CD14-positive monocyte (primary cell): ENCODE data around the gene GOLGA3. TPM values are rescaled to one million over a fixed set of nuclear protein-coding genes. Genes with fewer than 3 reads are reported as not detected.

Experiments used
- DNase-seq, 3 donors: peaks; one replicate each; pipeline ENCODE4 v3.0.0-alpha.2; 2011 to 2022
- H2AFZ ChIP-seq: 2 replicates; pipeline ENCODE4 v1.6.0; 2012; ENCODE audit warnings: mild to moderate bottlenecking, low read depth, low read length, inconsistent platforms; ENCODE audit not compliant: insufficient read depth, poor library complexity, severe bottlenecking
- H3K27ac ChIP-seq, 2 donors: 1 replicate in 1 of 2; 2 replicates in 1 of 2; pipeline ENCODE4 v1.5.1; 2012 to 2013; ENCODE audit warnings: low read length in 2 of 2, control low read depth in 1 of 2, inconsistent platforms in 1 of 2, low read depth in 1 of 2, mild to moderate bottlenecking in 1 of 2
- H3K27me3 ChIP-seq, 2 donors: one replicate each; pipeline versions ENCODE4 v1.6.0 to v1.6.1; 2011 to 2013; ENCODE audit warnings: low read length in 2 of 2; ENCODE audit not compliant: control insufficient read depth in 2 of 2, insufficient read depth in 2 of 2
- H3K36me3 ChIP-seq, 2 donors: replicated peaks in 1 of 2; 1 replicate in 1 of 2; 2 replicates in 1 of 2; pipeline versions ENCODE4 v1.5.1 to v1.6.1; 2012 to 2013; ENCODE audit warnings: low read length in 2 of 2, control low read depth in 1 of 2, inconsistent platforms in 1 of 2, mild to moderate bottlenecking in 1 of 2; ENCODE audit not compliant: insufficient read depth in 2 of 2, control insufficient read depth in 1 of 2
- H3K4me1 ChIP-seq, 2 donors: 1 replicate in 1 of 2; 2 replicates in 1 of 2; pipeline versions ENCODE4 v1.5.1 to v1.6.1; 2012 to 2013; ENCODE audit warnings: low read length in 2 of 2, control low read depth in 1 of 2, inconsistent platforms in 1 of 2, mild to moderate bottlenecking in 1 of 2, moderate library complexity in 1 of 2; ENCODE audit not compliant: insufficient read depth in 2 of 2, control insufficient read depth in 1 of 2
- H3K4me2 ChIP-seq: replicated peaks from 2 replicates; pipeline ENCODE3; 2012; ENCODE audit warnings: low read length, moderate library complexity, mild to moderate bottlenecking; ENCODE audit not compliant: poor library complexity, severe bottlenecking; ENCODE audit errors: extremely low read depth
- H3K4me3 ChIP-seq, 3 experiments: fragments of 200-600 bp in 1 of 3; sonication (generic) in 1 of 3; replicated peaks in 1 of 3; 1 replicate in 2 of 3; 2 replicates in 1 of 3; pipeline ENCODE4 v1.5.1; 2011 to 2013; ENCODE audit warnings: low read length in 3 of 3, mild to moderate bottlenecking in 3 of 3, control low read depth in 2 of 3, low read depth in 2 of 3, inconsistent platforms in 1 of 3, moderate library complexity in 1 of 3
- H3K79me2 ChIP-seq: 2 replicates; pipeline ENCODE4 v1.6.0; 2012; ENCODE audit warnings: mild to moderate bottlenecking, control low read depth, inconsistent platforms, low read length, moderate library complexity; ENCODE audit not compliant: insufficient read depth
- H3K9ac ChIP-seq: 2 replicates; pipeline ENCODE4 v1.6.0; 2017; ENCODE audit warnings: low read length, mild to moderate bottlenecking; ENCODE audit not compliant: insufficient read depth, poor library complexity, severe bottlenecking
- H3K9me3 ChIP-seq, 2 donors: replicated peaks in 1 of 2; 1 replicate in 1 of 2; 2 replicates in 1 of 2; pipeline versions ENCODE4 v1.5.1 to v1.6.1; 2012 to 2013; ENCODE audit warnings: low read length in 2 of 2, control low read depth in 1 of 2; ENCODE audit not compliant: control insufficient read depth in 1 of 2, insufficient read depth in 1 of 2
- H4K20me1 ChIP-seq: 2 replicates; pipeline ENCODE4 v1.6.0; 2012; ENCODE audit warnings: mild to moderate bottlenecking, low read length, control low read depth, moderate library complexity; ENCODE audit not compliant: insufficient read depth
- H3K27ac Mint-ChIP-seq, 7 donors: one replicate each; pipeline ENCODE4 v1.8.0; 2020; ENCODE audit warnings: mild to moderate bottlenecking in 7 of 7, mixed read lengths in 7 of 7, moderate library complexity in 6 of 7, inconsistent platforms in 2 of 7
- H3K27me3 Mint-ChIP-seq, 3 donors: one replicate each; pipeline ENCODE4 v1.8.0; 2021 to 2022; ENCODE audit warnings: low read depth in 3 of 3, mild to moderate bottlenecking in 3 of 3, mixed read lengths in 3 of 3, moderate library complexity in 3 of 3, inconsistent platforms in 1 of 3
- H3K36me3 Mint-ChIP-seq, 2 donors: one replicate each; pipeline ENCODE4 v1.8.0; 2020; ENCODE audit warnings: mixed read lengths in 2 of 2, inconsistent platforms in 1 of 2, mild to moderate bottlenecking in 1 of 2
- H3K4me1 Mint-ChIP-seq: one replicate; pipeline ENCODE4 v1.8.0; 2020; ENCODE audit warnings: mild to moderate bottlenecking, mixed read lengths
- H3K4me3 Mint-ChIP-seq, 2 donors: one replicate each; pipeline ENCODE4 v1.8.0; 2020; ENCODE audit warnings: mild to moderate bottlenecking in 2 of 2, mixed read lengths in 2 of 2, moderate library complexity in 1 of 2
- H3K9me3 Mint-ChIP-seq, 7 donors: one replicate each; pipeline ENCODE4 v1.8.0; 2020 to 2022; ENCODE audit warnings: mixed read lengths in 7 of 7, mild to moderate bottlenecking in 6 of 7, moderate library complexity in 6 of 7, inconsistent platforms in 2 of 7
- WGBS: methylation state at CpG from one replicate; pipeline ENCODE4 v1.1.5; 2013; ENCODE audit warnings: missing lambda C conversion rate; ENCODE audit not compliant: insufficient coverage; 5-methylcytosine and 5-hydroxymethylcytosine counted together
- intact Hi-C, 2 donors: fragments of 100-400 bp; cut with micrococcal nuclease; formaldehyde crosslinking; loops; one replicate each; pipeline versions ENCODE4 v1.15.0 to v1.15.1; 2023
- polyA plus RNA-seq, 3 donors: library from polyadenylated mRNA; depleted of rRNA in 1 of 3; unstranded in 2 of 3; stranded (reverse) in 1 of 3; fragments of 300-500 nt in 2 of 3; fragments of >200 nt in 1 of 3; fragmentation: Illumina TruSeq in 2 of 3; gene quantifications; 1 replicate in 2 of 3; 2 replicates in 1 of 3; pipeline ENCODE4 v1.2.3, GENCODE V29; 2012 to 2021
- TF ChIP-seq, protein P1 (sequence below): fragments of 200-600 bp; IDR thresholded peaks from one replicate; pipeline ENCODE4 v1.8.0; 2022; ENCODE audit warnings: antibody characterized with exemption, mild to moderate bottlenecking

GOLGA3 gene
- polyA plus RNA-seq, 3 donors, result 1.2 to 12.0 (median 2.4) TPM

DNA sequence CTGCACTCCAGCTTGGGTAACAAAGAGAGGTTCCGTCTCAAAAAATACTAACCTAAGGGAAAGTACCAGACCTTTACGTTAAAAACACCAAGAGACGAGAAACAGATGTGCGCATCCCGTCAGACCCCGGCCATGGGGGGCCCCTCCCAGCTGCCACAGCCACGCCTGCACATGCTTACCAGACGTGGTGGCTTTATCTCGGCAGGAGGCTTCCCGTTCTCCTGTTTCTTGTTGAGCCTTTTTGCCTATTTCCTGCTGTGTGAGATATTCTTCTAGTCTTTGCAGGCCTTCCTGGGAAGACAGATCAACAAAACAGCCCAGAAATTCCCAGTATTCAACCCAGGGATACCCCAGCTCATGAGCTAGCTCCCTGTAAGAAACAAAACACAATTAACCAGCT lies 94.5 kb downstream of the GOLGA3 start:
- Histone ChIP-seq H3K36me3 (peaks cover 87 to 97% of the 10 kb centered on the region in 2 donors), H3K4me2 (no peak overlapping the region), H3K4me1 (no peaks in the 10 kb centered on the region), H3K9ac (no peak overlapping the region), H3K4me3 (no peak overlapping the region), H2AFZ (no peak overlapping the region), H3K27ac (no peak overlapping the region), H3K9me3 (no peaks in the 10 kb centered on the region), H3K79me2 (no peaks in the 10 kb centered on the region), H3K27me3 (no peaks in the 10 kb centered on the region), H4K20me1 (no peaks in the 10 kb centered on the region)
- intact Hi-C loops, result no loop called here
- WGBS, result 89% methylated on average over 10 of the region's 10 CpGs
- Mint-ChIP-seq H3K4me3 (no peak overlapping the region), H3K4me1 (no peaks in the 10 kb centered on the region), H3K9me3 (peaks cover 0 to 7% (median 0%) of the 10 kb centered on the region in 7 donors), H3K27ac (no peak overlapping the region), H3K36me3 (peaks cover 91 to 96% of the 10 kb centered on the region in 2 donors), H3K27me3 (peaks cover 0 to 3% (median 0%) of the 10 kb centered on the region in 3 donors)
- TF ChIP-seq, protein P1, sequence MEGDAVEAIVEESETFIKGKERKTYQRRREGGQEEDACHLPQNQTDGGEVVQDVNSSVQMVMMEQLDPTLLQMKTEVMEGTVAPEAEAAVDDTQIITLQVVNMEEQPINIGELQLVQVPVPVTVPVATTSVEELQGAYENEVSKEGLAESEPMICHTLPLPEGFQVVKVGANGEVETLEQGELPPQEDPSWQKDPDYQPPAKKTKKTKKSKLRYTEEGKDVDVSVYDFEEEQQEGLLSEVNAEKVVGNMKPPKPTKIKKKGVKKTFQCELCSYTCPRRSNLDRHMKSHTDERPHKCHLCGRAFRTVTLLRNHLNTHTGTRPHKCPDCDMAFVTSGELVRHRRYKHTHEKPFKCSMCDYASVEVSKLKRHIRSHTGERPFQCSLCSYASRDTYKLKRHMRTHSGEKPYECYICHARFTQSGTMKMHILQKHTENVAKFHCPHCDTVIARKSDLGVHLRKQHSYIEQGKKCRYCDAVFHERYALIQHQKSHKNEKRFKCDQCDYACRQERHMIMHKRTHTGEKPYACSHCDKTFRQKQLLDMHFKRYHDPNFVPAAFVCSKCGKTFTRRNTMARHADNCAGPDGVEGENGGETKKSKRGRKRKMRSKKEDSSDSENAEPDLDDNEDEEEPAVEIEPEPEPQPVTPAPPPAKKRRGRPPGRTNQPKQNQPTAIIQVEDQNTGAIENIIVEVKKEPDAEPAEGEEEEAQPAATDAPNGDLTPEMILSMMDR, result no peak
- DNase-seq, result no peak

DNA sequence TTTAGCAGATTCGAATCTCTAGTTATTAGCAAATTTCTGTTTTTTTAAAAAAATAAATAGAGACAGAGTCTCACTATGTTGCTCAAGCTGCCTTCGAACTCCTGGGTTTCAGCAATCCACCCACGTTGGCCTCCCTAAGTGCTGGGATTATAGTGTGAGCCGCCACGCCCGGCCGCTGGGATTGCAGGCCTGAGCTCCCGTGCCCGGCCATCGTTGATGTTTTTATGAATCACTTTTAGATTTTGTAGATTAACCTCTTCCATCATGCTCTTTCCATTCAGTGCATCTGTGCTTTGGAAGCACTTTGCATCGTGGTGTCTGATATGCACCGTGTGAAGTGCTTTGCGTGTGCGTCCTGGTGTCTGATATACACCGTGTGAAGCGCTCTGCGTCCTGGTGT lies 97.1 kb downstream of the GOLGA3 start:
- Mint-ChIP-seq H3K27ac (no peak overlapping the region), H3K4me1 (no peaks in the 10 kb centered on the region), H3K4me3 (no peak overlapping the region), H3K9me3 (peaks cover 0 to 7% (median 0%) of the 10 kb centered on the region in 7 donors), H3K27me3 (peaks cover 0 to 2% (median 0%) of the 10 kb centered on the region in 3 donors), H3K36me3 (peaks cover 90 to 95% of the 10 kb centered on the region in 2 donors)
- H3K4me3 ChIP-seq, result no peak overlapping the region
- no peak overlapping the region for H2AFZ ChIP-seq
- no peak overlapping the region for H3K9ac ChIP-seq
- intact Hi-C loops, result no loop called here
- H4K20me1 ChIP-seq, result peaks cover 4% of the 10 kb centered on the region
- TF ChIP-seq, protein P1, result no peak
- no peaks in the 10 kb centered on the region for H3K9me3 ChIP-seq
- H3K27ac ChIP-seq, result no peak overlapping the region
- no peaks in the 10 kb centered on the region for H3K27me3 ChIP-seq
- H3K4me1 ChIP-seq, result no peaks in the 10 kb centered on the region
- no peaks in the 10 kb centered on the region for H3K79me2 ChIP-seq
- WGBS, result 98% methylated on average over 10 of the region's 17 CpGs
- H3K36me3 ChIP-seq, result peaks cover 90 to 96% of the 10 kb centered on the region in 2 donors
- H3K4me2 ChIP-seq, result no peak overlapping the region
- DNase-seq, result no peak
